ENCODE data around the gene MFSD12.

The MFSD12 gene

GRCh38 chr19:3506384-3507340, 50.7 kb downstream of the MFSD12 start:
- no peak for DNase-seq (ENCODE audit: low read depth)

- peak; percentile 100 for DNase-seq (ENCODE audit: low read depth)
Measured at GRCh38 chr19:3505598-3506383, 51.6 kb downstream of the MFSD12 start, which contains the start of gene FZR1. TSS of gene FZR1 (plus strand) at chr19:3506311. CDS start at chr19:3522990, 16,679 bp downstream.

- DNase-seq (ENCODE audit: low read depth): no peak
Measured at GRCh38 chr19:3504735-3505134, 52.7 kb downstream of the MFSD12 start.

GRCh38 chr19:3503036-3503572, 54.3 kb downstream of the MFSD12 start:
- no peak for DNase-seq (ENCODE audit: low read depth)

GRCh38 chr19:3501780-3502179, 55.6 kb downstream of the MFSD12 start:
- DNase-seq (ENCODE audit: low read depth): no peak

- DNase-seq (ENCODE audit: low read depth): peak; percentile 90
Measured at GRCh38 chr19:3500429-3501101, 56.8 kb downstream of the MFSD12 start, which contains the start of gene DOHH. TSS of gene DOHH (minus strand) at chr19:3500674. CDS start at chr19:3496814, 3,860 bp downstream.

GRCh38 chr19:3499738-3500428, 57.5 kb downstream of the MFSD12 start:
- no peak for DNase-seq (ENCODE audit: low read depth)

GRCh38 chr19:3497757-3498520, 59.4 kb downstream of the MFSD12 start:
- no peak for DNase-seq (ENCODE audit: low read depth)

- no peak for DNase-seq (ENCODE audit: low read depth)
Measured at GRCh38 chr19:3496392-3497273, 60.8 kb downstream of the MFSD12 start.

- DNase-seq (ENCODE audit: low read depth): no peak
Measured at GRCh38 chr19:3494559-3494958, 62.8 kb downstream of the MFSD12 start.
